ENCODE data around the gene IFNLR1.

IFNLR1 gene

DNA sequence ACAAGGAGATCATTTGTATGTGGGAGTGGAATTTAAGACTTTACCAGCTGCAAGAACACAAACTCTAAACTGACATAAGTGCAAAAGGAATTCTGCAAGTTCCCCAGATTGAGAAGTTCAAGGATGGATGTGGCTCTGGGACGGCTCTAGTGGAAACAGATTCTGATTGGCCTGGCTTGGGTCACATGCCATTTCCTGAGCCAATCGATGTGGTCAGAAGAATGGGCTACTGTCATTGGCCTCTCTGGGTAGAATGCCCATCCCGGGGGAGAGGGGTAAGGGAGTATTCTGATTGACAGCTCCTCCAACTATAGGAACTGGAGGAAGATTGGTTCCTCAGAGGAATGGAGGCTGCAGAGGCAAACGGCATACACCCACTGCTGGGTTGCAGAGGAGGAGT lies 6.0 kb upstream of the IFNLR1 start:
- Histone ChIP-seq H3K4me3 (ENCODE audit: low read depth, low read length) (no peak overlapping the region), H3K4me1 (no peaks in the 10 kb centered on the region)
- TF ChIP-seq, protein P1, sequence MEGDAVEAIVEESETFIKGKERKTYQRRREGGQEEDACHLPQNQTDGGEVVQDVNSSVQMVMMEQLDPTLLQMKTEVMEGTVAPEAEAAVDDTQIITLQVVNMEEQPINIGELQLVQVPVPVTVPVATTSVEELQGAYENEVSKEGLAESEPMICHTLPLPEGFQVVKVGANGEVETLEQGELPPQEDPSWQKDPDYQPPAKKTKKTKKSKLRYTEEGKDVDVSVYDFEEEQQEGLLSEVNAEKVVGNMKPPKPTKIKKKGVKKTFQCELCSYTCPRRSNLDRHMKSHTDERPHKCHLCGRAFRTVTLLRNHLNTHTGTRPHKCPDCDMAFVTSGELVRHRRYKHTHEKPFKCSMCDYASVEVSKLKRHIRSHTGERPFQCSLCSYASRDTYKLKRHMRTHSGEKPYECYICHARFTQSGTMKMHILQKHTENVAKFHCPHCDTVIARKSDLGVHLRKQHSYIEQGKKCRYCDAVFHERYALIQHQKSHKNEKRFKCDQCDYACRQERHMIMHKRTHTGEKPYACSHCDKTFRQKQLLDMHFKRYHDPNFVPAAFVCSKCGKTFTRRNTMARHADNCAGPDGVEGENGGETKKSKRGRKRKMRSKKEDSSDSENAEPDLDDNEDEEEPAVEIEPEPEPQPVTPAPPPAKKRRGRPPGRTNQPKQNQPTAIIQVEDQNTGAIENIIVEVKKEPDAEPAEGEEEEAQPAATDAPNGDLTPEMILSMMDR (IDR thresholded peaks at IDR 0.05; ENCODE audit: low read depth, low read length) = no peak

DNA sequence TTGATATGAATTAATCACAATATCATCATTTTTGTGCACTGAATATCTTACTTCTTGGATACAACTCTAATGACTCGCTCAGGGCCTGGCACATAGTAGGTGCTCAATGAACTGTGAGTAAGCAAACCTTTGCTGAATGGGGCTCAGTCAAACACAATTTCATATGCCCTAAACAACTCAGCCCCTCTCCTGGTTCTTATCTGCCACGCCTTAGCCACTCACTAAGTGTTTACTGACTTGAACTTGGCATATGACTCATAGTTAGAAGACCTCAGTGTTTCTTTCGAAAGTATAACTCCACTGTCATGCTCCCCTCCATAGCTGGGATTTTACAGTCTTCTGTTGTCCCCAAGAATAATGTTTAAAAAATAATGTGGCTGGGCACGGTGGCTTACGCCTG lies 4.8 kb upstream of the IFNLR1 start:
- no peaks in the 10 kb centered on the region for H3K4me1 ChIP-seq

More for the DNA sequence above, 6.0 kb upstream of the IFNLR1 start:
- Histone ChIP-seq H3K27me3 (no peaks in the 10 kb centered on the region), H3K36me3 (no peaks in the 10 kb centered on the region), H3K9me3 (no peaks in the 10 kb centered on the region)
- DNase-seq = peak; percentile 24

DNA sequence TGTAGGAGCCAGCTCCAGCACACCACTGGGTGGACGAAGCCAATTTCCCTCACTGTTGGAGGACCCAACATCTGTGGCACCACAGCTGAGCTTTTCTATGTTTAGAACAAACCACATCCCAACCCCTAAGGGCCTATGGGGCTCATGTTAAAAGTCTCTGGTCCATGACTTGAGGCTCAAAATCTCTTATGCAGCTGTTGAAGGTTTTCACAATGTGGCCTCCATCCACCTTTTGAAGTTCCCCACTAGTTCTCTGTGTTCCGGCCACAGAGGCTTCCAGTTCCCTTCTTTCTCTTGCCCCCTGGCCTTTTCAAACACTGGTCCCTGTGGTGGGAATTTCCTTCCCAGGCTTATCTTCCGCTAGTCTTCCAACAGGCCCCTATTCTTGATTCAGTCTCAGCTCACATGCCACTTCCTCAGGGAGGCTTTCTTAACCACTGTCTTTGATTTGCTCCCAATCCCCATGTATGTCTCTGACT lies 3.9 kb upstream of the IFNLR1 start:
- no peaks in the 10 kb centered on the region for H3K9me3 ChIP-seq
- H3K27me3 ChIP-seq = peaks cover 5% of the 10 kb centered on the region
- H3K36me3 ChIP-seq = no peaks in the 10 kb centered on the region
- TF ChIP-seq, protein P1 (IDR thresholded peaks at IDR 0.05; ENCODE audit: low read depth, low read length) = no peak
- H3K4me1 ChIP-seq = no peaks in the 10 kb centered on the region
- no peak for DNase-seq
- H3K4me3 ChIP-seq (ENCODE audit: low read depth, low read length) = no peak overlapping the region

More for the DNA sequence above, 4.8 kb upstream of the IFNLR1 start:
- Histone ChIP-seq H3K9me3 (no peaks in the 10 kb centered on the region), H3K27me3 (peaks cover 5% of the 10 kb centered on the region; the same call in 1 of the 2 replicates), H3K36me3 (no peaks in the 10 kb centered on the region), H3K4me3 (ENCODE audit: low read depth, low read length) (no peak overlapping the region)
- DNase-seq = no peak
- TF ChIP-seq, protein P1 (IDR thresholded peaks at IDR 0.05; ENCODE audit: low read depth, low read length) = no peak

DNA sequence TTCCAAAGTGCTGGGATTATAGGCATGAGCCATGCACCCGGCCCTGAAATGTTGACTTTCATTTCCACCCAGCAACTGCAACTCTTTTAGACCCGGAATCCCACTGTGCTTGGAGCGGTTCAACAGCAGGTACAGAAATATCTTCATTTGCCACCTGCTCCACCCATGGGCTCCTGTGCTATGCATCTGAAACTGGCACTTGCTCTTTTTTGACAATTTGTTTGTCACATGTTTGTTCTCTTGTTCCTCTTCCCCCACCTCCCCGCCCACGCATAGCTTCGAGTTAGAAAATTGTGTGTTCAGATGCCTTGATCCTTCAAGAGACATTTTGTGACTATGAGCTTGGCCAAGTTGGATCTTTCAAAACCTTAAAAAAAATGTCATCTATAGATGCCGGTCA lies 2.4 kb upstream of the IFNLR1 start:
- Histone ChIP-seq H3K9me3 (no peaks in the 10 kb centered on the region), H3K4me1 (no peaks in the 10 kb centered on the region), H3K36me3 (no peaks in the 10 kb centered on the region), H3K4me3 (ENCODE audit: low read depth, low read length) (no peak overlapping the region), H3K27me3 (peaks cover 5% of the 10 kb centered on the region)
- TF ChIP-seq, protein P1 (IDR thresholded peaks at IDR 0.05; ENCODE audit: low read depth, low read length) = no peak
- no peak for DNase-seq

DNA sequence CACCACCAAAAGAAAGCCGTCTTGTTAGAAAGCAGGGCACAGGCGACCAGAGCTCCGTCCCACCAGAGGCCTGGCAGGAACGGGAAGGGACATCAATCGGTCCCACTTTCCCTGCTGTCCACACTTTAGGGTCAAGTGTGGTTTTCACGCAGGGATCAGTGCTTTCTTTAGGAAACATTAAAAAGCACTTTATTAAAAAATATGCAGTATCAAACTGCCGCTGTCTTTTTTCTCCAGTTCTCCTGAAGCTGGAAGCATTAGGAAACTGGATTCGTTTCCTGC lies 437 bp downstream of the IFNLR1 start:
- no peaks in the 10 kb centered on the region for H3K36me3 ChIP-seq
- H3K4me1 ChIP-seq = no peaks in the 10 kb centered on the region
- peak overlapping the region; percentile 32 for H3K4me3 ChIP-seq (ENCODE audit: low read depth, low read length)
- H3K9me3 ChIP-seq = no peaks in the 10 kb centered on the region
- H3K27me3 ChIP-seq = peaks cover 5% of the 10 kb centered on the region
- no peak for DNase-seq
- TF ChIP-seq, protein P1 (IDR thresholded peaks at IDR 0.05; ENCODE audit: low read depth, low read length) = no peak

DNA sequence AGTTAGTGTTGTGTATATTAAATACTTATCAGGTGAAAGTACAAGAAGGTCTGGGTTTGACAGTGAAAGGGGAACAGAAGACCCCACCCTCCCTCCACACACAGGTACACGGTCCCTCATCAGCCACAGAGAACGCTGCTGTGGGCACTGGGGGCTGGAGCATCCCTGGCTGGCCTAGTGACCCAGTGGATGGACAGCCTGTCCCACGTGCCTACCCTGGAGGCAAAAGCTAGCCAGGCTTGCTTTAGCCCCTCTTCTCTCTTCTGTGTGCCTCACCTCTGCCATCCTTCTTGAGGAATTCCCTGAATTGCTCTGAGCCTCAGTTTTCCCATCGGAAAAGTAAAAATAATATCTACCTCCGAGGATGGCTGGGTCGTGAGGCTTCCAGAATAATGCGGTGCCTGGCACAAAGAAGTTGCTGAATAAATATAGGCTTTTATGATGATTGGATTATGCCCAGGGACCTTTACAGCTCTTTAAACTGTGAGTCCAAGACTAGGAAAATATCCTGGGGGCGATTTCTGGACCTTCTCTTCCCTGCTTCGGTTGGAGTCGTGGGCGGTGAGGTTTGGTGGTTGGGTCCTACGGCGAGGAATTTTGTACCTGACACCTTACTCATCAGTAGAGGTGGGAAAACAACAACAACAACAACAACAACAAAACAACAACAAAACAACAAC lies 918 bp downstream of the IFNLR1 start:
- Histone ChIP-seq H3K9me3 (no peaks in the 10 kb centered on the region), H3K27me3 (peaks cover 5% of the 10 kb centered on the region), H3K36me3 (no peaks in the 10 kb centered on the region), H3K4me3 (ENCODE audit: low read depth, low read length) (no peak overlapping the region), H3K4me1 (no peaks in the 10 kb centered on the region)
- TF ChIP-seq, protein P1 (IDR thresholded peaks at IDR 0.05; ENCODE audit: low read depth, low read length) = no peak
- DNase-seq = no peak
